ENCODE data around the gene MTRR.

Gene MTRR

GRCh38 chr5:7857926-7858632, 10.9 kb upstream of the MTRR start:
- DNase-seq, result no peak

DNA sequence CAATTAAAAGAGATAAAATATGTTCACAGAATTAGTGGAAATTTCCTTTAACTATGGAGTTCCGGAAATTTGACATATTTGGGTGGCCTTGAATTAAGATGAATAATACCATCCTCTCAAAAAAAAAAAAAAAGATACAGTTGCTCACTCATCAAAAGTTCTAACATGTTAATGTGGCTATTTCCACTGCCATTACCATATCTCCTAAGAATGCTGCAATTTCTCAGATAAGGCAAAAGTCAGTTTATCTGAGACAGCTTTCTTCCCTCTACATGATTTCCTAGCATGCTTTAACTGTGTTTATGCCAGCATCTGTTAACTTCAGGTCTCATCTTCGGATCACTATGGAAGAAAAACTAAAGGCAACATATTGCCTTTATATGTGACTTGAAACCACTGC, 2.8 kb upstream of the MTRR start:
- no peak for DNase-seq

DNA sequence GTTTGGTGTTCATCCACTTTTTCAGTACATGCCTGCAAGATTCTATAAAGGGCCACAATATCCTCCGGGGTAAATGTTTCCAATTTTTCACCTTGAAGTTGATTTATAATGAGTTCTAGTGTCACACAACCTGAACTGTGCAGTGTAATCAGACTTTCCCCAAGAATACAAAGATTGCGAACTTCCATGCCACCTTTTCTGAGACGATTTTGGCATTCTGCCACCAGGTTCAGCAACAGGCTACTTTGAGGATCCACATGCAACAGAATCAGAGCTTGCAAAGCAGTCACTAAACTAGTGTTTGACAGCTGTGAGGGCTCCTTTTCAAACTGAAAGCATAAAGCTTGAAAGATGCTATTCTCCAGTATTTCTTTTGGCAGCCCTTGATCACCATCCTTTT, 1.7 kb upstream of the MTRR start:
- DNase-seq, result no peak

- DNase-seq, result no peak
Observed at GRCh38 chr5:7868427-7868772, 548 bp upstream of the MTRR start.

GRCh38 chr5:7869474-7870136, 657 bp downstream of the MTRR start:
- DNase-seq, result no peak

GRCh38 chr5:7871653-7872052, 2.7 kb downstream of the MTRR start:
- no peak for DNase-seq

DNA sequence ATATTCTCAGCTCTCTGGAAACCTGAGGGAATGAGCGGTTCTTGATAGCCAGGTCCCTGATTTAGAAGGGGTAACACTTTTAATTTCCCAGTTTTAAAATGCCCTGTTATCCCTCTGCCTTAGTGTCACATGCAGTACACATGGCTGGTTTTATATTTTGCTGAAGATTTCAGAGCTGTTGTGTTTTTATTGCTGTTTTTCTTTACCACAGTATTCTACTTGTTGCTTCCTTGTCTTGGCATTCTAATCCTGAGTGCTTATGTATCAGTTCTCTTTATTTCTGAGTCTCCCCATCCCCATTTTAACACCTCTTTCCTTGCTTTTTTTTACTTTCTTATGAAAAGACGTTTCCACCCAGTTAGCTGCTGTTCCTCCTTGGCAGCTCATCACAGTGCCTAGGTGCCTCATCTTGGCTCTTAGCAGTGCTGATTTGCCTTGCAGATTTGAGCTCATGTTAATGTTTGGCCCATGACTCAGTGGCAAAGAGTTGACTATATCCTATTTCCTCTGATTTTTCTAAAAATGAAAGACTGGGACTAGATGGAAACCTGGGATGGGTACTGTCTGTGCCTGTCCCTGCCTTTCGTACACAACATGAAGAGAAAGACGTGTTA, 3.7 kb downstream of the MTRR start:
- no peak for DNase-seq

GRCh38 chr5:7873216-7873615, 4.3 kb downstream of the MTRR start:
- DNase-seq, result no peak

DNA sequence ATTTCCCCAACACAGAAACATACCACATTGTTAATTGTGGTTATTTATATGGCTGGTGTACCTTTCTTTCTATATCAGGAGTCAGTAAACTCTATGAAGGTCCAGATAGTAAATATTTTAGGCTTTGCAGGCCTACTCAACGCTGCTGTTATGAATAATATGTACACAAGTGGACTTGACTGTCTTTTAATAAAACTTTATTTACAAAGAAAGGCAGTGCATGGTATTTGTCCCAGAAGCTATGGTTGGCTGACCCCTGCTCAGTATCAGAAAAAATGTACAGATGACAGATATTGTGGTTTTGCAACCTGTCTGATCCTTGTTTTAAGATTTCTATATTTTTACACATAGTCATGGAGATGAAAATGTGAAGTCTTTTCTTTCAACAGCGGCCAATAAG, 5.7 kb downstream of the MTRR start:
- DNase-seq, result no peak

DNA sequence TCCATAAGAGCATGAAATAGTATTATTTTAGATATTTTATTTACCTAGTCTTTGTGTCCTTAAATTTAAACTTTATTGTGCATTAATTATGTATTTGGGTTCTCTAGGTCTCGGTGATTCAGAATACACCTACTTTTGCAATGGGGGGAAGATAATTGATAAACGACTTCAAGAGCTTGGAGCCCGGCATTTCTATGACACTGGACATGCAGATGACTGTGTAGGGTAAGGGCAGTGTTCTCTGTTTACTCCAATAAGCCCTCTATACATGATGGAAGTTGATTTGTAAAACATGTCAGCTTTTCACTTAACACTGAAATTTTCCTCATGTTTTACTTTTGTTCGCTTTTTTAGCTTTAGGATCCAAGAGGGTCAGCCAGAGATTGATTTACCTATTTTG, 6.2 kb downstream of the MTRR start:
- DNase-seq, result no peak

DNA sequence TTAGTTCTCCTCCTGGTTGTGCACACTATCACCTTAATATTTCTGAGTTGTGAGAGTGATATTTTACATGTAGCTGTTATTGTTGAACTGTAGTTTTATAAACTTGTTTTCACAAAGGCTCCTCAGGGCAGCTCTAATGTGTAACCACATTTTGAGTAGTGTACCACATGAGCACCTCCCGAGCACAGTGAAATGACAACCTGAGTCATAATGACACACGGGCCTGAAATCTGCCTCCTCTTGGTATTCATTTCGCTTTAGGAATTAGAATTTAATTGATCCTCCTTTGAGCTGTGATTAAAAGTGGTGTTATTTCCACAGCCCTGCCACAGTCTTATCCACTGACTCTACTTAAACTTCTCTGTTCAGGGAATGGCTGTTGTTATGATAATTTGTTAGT, 7.9 kb downstream of the MTRR start:
- no peak for DNase-seq

DNA sequence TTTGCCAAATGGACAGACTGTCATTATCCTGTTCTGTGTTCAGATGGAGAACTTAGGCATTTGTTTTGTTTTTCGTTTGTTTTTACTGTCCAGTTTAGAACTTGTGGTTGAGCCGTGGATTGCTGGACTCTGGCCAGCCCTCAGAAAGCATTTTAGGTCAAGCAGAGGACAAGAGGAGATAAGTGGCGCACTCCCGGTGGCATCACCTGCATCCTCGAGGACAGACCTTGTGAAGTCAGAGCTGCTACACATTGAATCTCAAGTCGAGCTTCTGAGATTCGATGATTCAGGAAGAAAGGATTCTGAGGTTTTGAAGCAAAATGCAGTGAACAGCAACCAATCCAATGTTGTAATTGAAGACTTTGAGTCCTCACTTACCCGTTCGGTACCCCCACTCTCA, 8.9 kb downstream of the MTRR start:
- no peak for DNase-seq

DNA sequence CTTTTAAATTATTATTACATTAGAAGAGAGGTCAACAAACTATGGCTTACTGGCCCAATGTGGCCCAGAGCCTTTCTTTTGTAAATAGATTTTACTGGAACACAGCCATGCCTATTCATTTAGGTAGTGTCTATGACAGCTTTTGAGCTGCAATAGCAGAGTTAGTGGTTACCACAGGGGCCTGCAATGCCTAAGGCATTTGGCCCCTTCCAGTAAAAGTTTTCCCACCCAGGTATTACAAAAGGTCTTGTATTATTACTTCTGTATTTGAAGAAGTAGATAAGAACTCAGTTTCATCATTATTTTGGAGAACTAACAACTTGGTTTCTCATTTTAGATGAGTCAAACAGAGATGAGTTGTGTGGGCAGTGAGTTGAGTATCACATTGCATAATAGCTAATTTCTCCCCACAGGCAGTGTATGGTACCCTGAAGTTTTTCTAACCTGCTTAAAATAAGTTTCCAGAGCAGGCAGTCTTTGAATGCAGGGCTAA, 9.5 kb downstream of the MTRR start:
- DNase-seq, result no peak

- DNase-seq, result no peak
Observed at GRCh38 chr5:7881091-7881490, 12.1 kb downstream of the MTRR start.

DNA sequence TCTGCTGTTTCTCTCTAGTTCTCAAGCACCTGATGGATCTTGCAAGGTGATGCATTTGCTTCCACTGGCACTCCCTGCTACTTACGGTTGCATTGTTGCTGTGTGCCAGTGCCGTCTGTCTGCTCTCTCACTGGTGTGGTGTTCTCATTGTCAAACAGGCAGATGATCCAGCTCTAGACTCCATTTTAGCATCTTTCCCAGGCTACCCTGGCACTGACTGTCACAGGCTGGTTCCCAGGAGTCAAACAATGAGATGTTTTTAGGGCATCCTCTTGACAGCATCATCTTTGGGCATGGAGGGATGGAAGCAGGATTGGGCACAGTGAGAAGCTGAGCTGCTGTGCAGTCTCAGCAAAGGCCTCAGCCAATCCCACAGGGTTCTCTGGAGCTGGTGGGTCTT, 12.9 kb downstream of the MTRR start:
- DNase-seq, result no peak

DNA sequence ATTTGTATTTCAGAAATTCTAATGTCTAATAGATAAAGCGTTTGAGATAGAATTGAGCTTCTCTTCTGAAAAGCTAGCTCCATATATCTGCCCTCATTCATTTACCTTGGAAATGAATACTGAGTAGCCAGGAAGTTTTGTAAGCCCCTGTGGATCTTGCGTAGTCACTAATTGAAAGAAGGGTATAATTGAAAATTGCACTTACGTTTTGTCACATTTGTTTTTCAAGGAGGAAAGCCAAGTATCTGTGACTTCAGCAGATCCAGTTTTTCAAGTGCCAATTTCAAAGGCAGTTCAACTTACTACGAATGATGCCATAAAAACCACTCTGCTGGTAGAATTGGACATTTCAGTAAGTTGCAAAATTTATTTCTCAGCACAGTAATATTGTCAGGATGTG, 14.0 kb downstream of the MTRR start:
- no peak for DNase-seq

DNA sequence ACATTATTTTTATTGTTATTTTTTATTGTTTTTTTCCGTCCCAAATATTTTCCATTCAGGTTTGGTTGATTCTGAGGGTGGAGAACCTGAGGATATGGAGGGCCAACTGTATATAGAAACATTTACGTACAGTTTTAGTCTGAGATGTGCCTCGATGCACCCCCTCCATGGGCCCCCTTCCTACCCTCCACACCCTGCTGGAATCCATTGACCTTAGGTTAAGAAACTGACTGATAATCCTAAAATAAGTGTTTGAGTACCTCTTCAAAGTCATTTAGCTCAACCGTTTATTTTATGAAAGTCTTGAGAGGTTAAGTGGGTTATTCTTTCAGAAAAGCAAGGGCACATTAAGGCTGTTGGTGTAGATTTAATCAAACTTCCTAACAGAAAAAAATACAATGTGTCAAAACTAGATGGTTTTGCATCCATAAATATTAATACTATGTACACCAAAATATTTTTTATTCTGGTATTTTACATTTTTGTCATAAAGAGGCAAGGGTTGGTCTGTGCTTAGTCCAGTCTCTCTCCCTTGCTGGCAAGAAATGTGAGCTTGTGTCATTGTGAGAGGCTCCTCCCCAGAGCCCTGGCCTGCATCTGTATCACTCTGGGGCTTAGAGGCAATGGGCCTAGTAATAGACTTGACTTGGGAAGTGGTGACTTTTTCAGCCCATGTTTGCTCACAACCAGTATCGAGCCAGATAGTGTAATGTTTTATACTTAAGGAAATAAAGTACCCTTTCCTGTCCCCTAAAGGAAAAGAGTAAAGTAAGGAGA, 15.7 kb downstream of the MTRR start:
- DNase-seq, result no peak

DNA sequence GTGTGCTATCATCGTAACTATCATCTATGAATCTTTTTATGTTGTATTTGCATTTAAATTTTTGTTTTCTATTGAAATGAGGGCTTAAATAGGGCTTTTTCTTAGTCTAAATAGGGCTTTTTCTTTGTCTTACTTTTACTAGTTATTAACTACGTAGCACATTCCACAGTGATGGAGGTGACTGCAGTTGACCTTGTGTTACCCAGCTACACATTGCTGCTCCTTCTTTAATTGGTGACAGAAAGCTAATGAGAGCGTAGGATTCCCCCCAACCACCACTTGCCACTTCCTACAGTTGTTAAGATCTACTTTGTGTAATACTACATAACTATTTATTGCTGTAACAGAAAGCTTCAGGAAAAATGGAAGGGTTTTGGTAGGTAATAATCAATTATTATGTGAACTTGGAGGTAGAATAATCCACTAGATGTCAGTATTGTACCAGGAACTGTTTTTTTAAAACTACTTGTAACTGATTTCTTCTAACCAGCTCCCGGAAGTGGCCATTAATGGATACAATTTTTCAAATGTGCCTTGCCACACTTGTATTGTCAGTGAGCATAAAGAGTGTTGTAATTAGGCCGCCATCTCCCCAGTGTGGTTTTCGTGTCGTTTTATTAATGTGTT, 18.0 kb downstream of the MTRR start:
- DNase-seq, result no peak

GRCh38 chr5:7888901-7889300, 20.0 kb downstream of the MTRR start:
- no peak for DNase-seq

DNA sequence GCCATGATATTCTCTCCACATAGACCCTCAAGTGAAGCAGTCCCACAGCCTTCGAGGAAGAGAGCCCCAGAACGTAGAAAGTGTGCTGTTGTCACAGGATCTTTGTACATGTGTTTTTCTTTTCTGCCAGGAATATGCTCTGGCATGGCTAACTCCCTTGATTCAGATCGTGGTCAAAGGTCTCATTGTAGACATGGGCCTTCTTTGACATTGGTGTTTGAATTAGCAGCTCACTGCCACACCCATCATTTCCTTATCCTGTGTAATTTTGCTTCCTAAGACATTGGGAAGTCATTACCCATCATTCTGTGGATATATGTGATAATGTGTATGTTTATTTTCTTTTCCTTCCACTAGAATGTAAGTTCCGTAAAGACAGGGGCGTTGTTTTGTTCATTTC, 25.5 kb downstream of the MTRR start:
- no peak for DNase-seq

DNA sequence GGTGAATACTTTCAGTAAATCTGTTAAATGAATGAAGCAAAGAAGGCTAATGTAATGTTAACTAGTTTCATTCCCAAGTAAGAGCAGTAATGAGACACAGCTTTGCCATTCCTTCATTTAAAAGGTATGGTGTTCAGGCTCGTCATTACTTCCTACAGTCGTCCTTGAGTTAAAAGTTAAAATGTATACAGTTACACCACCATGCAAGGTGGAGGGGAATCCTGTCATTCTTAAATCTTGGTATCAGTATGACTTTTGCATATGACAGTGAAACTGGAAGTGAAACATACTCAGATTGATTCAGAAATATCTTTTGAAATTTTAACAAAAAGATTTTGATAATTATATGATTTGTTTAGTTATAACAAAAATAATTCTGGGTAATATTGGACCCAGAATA, 25.9 kb downstream of the MTRR start:
- no peak for DNase-seq

GRCh38 chr5:7897014-7897600, 28.2 kb downstream of the MTRR start:
- DNase-seq, result no peak

DNA sequence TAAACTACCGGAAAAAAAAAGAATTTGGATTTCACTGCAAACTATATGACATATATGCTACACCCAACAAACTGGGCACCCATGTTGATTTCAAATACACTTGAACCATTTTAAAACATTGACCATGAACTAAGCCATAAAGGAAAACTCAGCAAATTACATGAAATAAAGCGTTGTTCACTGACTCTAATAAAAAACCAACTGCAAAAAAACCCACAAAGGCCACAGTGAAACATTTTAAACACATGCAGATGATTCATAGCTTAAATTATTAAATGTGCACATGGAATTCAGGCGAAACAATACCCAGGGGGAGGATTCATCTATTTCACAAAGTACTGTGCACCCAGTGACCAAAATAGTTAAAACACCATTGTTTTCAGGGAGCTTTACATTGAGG, 33.3 kb downstream of the MTRR start:
- DNase-seq, result no peak
